Adipocyte (in vitro differentiated cells): ENCODE data around the gene BMPR1A.

Source experiments
- DNase-seq: peaks from one replicate; pipeline ENCODE4 v3.0.0-alpha.2; 2015; ENCODE audit warnings: low read depth
- H3K27me3 ChIP-seq: replicated peaks from 2 replicates; pipeline ENCODE4 v1.7.0; 2013; ENCODE audit warnings: mild to moderate bottlenecking, low read length, moderate library complexity; ENCODE audit not compliant: control insufficient read depth, insufficient read depth
- H3K36me3 ChIP-seq: 2 replicates; pipeline ENCODE4 v1.7.0; 2013; ENCODE audit warnings: low read length, mild to moderate bottlenecking, moderate library complexity; ENCODE audit not compliant: control insufficient read depth, insufficient read depth, severe bottlenecking
- H3K4me1 ChIP-seq: 2 replicates; pipeline ENCODE4 v1.7.0; 2013; ENCODE audit warnings: mild to moderate bottlenecking, low read length, moderate library complexity; ENCODE audit not compliant: control insufficient read depth, insufficient read depth
- H3K4me3 ChIP-seq: 2 replicates; pipeline ENCODE4 v1.7.0; 2013; ENCODE audit warnings: mild to moderate bottlenecking, low read length, moderate library complexity
- H3K9ac ChIP-seq: 2 replicates; pipeline ENCODE4 v1.7.0; 2013; ENCODE audit warnings: mild to moderate bottlenecking, low read length, moderate library complexity
- H3K9me3 ChIP-seq: 2 replicates; pipeline ENCODE4 v1.7.0; 2013; ENCODE audit warnings: mild to moderate bottlenecking, low read length, moderate library complexity; ENCODE audit not compliant: control insufficient read depth

BMPR1A gene

DNA sequence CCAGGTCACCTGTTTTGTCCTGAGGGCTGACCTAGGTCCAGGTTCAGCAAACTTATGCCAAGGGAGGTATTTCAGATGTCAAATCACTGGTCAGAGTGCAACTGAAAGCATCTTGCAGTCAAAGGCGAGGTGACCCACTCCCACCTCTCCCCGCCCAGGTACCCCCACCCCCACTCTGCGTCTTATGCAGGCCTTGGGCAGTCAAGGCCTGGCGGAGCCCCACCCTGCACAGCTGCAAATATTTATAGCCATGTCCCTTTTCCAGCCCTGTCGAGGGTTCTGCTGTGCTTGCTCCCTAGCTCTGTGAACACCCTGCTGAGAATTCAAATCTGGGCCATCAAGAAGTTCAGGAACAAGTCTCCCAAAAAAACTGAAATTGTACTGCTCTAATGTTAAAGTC is 40.6 kb upstream of the BMPR1A start:
- Histone ChIP-seq H3K4me3 (no peak overlapping the region), H3K36me3 (no peaks in the 10 kb centered on the region), H3K27me3 (peaks cover 3% of the 10 kb centered on the region), H3K4me1 (peaks cover 8% of the 10 kb centered on the region), H3K9ac (no peak overlapping the region), H3K9me3 (no peaks in the 10 kb centered on the region)
- no peak for DNase-seq

GRCh38 chr10:86716466-86716865 is 40.0 kb upstream of the BMPR1A start:
- H3K27me3 ChIP-seq = peaks cover 3% of the 10 kb centered on the region
- H3K36me3 ChIP-seq = no peaks in the 10 kb centered on the region
- DNase-seq = no peak
- H3K4me3 ChIP-seq = no peak overlapping the region
- H3K4me1 ChIP-seq = peaks cover 6% of the 10 kb centered on the region
- H3K9me3 ChIP-seq = no peaks in the 10 kb centered on the region
- H3K9ac ChIP-seq = no peak overlapping the region

GRCh38 chr10:86718556-86718955 is 37.9 kb upstream of the BMPR1A start:
- H3K27me3 ChIP-seq = peaks cover 3% of the 10 kb centered on the region
- H3K36me3 ChIP-seq = no peaks in the 10 kb centered on the region
- H3K4me1 ChIP-seq = no peaks in the 10 kb centered on the region
- no peak overlapping the region for H3K4me3 ChIP-seq
- H3K9ac ChIP-seq = no peak overlapping the region
- no peaks in the 10 kb centered on the region for H3K9me3 ChIP-seq
- no peak for DNase-seq

DNA sequence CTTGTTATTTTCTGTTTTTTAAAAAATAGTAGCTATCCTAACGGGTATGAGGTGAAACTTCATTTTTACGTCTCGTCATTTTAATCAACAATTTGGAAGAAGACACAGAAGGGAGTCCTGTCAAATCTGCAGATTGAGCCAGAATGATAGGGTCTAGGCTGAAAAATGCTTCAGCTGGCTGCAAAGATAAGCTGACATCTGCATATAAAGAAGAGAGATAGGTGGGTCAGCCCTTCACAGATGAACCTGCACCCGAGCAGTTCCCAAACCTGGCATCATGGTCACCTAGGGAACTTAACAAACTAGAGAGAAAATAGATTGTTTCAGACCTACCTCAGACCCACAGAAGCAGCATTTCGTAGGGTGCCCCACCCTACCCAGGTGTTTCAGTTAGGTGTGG is 35.2 kb upstream of the BMPR1A start:
- Histone ChIP-seq H3K27me3 (peaks cover 5% of the 10 kb centered on the region), H3K4me3 (no peak overlapping the region), H3K4me1 (no peaks in the 10 kb centered on the region), H3K9ac (no peak overlapping the region), H3K36me3 (no peaks in the 10 kb centered on the region), H3K9me3 (no peaks in the 10 kb centered on the region)
- no peak for DNase-seq

DNA sequence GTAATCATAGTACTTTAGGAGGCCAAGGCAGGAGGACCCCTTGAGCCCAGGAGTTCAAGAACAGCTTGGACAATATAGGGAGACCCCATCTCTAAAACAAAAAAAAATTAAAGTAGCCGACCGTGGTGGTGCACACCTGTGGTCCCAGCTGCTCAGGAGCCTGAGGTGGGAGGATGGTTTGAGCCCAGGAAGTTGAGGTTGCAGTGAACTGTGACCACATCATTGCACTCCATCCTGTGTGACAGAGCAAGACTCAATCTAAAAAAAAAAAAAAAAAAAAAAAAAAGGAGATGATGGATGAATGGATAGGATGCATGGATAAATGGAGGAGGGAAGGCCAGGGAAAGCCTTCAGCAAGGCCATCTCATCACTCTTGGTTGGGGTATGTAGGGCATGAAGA is 33.4 kb upstream of the BMPR1A start:
- H3K9ac ChIP-seq = no peak overlapping the region
- peaks cover 5% of the 10 kb centered on the region for H3K27me3 ChIP-seq
- no peaks in the 10 kb centered on the region for H3K36me3 ChIP-seq
- H3K4me3 ChIP-seq = no peak overlapping the region
- peaks cover 8% of the 10 kb centered on the region for H3K4me1 ChIP-seq
- no peak for DNase-seq
- no peaks in the 10 kb centered on the region for H3K9me3 ChIP-seq

- DNase-seq = no peak
- Histone ChIP-seq H3K27me3 (peaks cover 5% of the 10 kb centered on the region), H3K9me3 (no peaks in the 10 kb centered on the region), H3K4me3 (no peak overlapping the region), H3K4me1 (peaks cover 18% of the 10 kb centered on the region), H3K36me3 (no peaks in the 10 kb centered on the region), H3K9ac (no peak overlapping the region)
Measured at GRCh38 chr10:86724445-86724844, 32.0 kb upstream of the BMPR1A start.

- Histone ChIP-seq H3K9me3 (no peaks in the 10 kb centered on the region), H3K4me1 (peaks cover 27% of the 10 kb centered on the region), H3K27me3 (peaks cover 3% of the 10 kb centered on the region), H3K9ac (no peak overlapping the region), H3K36me3 (no peaks in the 10 kb centered on the region), H3K4me3 (no peak overlapping the region)
- no peak for DNase-seq
Measured at GRCh38 chr10:86725980-86726676, 30.3 kb upstream of the BMPR1A start.

- no peaks in the 10 kb centered on the region for H3K36me3 ChIP-seq
- peaks cover 30% of the 10 kb centered on the region for H3K4me1 ChIP-seq
- no peak overlapping the region for H3K9ac ChIP-seq
- H3K27me3 ChIP-seq = peaks cover 3% of the 10 kb centered on the region
- H3K9me3 ChIP-seq = no peaks in the 10 kb centered on the region
- H3K4me3 ChIP-seq = no peak overlapping the region
- DNase-seq = no peak
Measured at GRCh38 chr10:86726677-86726999, 29.8 kb upstream of the BMPR1A start.

DNA sequence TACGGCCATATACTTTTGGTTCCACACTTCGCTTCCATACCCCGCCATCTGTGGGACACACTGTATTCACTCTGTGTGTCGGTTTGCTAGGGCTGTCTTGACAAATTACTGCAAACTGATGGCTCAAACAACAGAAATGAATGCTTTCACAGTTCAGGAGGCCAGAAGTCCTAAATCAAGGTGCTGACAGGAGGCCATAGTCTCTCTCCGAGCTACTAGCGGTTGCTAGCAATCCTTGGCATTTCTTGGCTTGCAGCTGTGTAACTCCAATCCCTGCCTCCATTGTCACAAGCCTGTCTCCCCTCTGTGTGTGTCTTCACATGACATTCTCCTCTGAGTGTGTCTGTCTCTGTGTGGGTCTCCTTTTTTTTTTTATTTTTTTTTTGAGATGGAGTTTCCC is 28.9 kb upstream of the BMPR1A start:
- H3K36me3 ChIP-seq = no peaks in the 10 kb centered on the region
- no peaks in the 10 kb centered on the region for H3K9me3 ChIP-seq
- H3K4me1 ChIP-seq = peaks cover 31% of the 10 kb centered on the region
- H3K4me3 ChIP-seq = no peak overlapping the region
- peak overlapping the region; percentile 23 for H3K9ac ChIP-seq
- H3K27me3 ChIP-seq = peaks cover 3% of the 10 kb centered on the region
- no peak for DNase-seq

GRCh38 chr10:86728056-86728455 is 28.4 kb upstream of the BMPR1A start:
- Histone ChIP-seq H3K27me3 (peaks cover 3% of the 10 kb centered on the region), H3K9me3 (no peaks in the 10 kb centered on the region), H3K4me3 (no peak overlapping the region), H3K9ac (peak overlapping the region; percentile 23), H3K4me1 (peaks cover 31% of the 10 kb centered on the region), H3K36me3 (no peaks in the 10 kb centered on the region)
- no peak for DNase-seq

GRCh38 chr10:86729677-86730076 is 26.7 kb upstream of the BMPR1A start:
- no peaks in the 10 kb centered on the region for H3K27me3 ChIP-seq
- peaks cover 31% of the 10 kb centered on the region for H3K4me1 ChIP-seq
- no peaks in the 10 kb centered on the region for H3K36me3 ChIP-seq
- no peak overlapping the region for H3K4me3 ChIP-seq
- no peak overlapping the region for H3K9ac ChIP-seq
- no peak for DNase-seq
- H3K9me3 ChIP-seq = no peaks in the 10 kb centered on the region

GRCh38 chr10:86730227-86730626 is 26.2 kb upstream of the BMPR1A start:
- Histone ChIP-seq H3K27me3 (no peaks in the 10 kb centered on the region), H3K36me3 (no peaks in the 10 kb centered on the region), H3K9me3 (no peaks in the 10 kb centered on the region), H3K9ac (no peak overlapping the region), H3K4me1 (peaks cover 31% of the 10 kb centered on the region), H3K4me3 (no peak overlapping the region)
- no peak for DNase-seq
